Activated T-cell treated with anti-CD3 and anti-CD28 coated beads, Interleukin-2, amount 50 U/mL, for 1 hour (primary cell): ENCODE measurements around the gene TNFRSF13B.
"Not testable (repeated sequence)": the region's sequence is repeated elsewhere in the genome, so short reads cannot be mapped to it uniquely, and the experiment has no call there.

Source experiments
- DNase-seq: peaks from one replicate; pipeline ENCODE4 v3.0.0-alpha.2; 2020

Gene TNFRSF13B

GRCh38 chr17:16971458-16972338 lies at the start of gene TNFRSF13B:
Gene TNFRSF13B, minus strand, starts transcription at chr17:16972118. Its CDS starts 43 bp downstream, at chr17:16972075.
- DNase-seq: no peak

- no peak for DNase-seq
Observed at GRCh38 chr17:17021194-17021863, 49.4 kb upstream of the TNFRSF13B start.

GRCh38 chr17:17020821-17021193 lies 48.9 kb upstream of the TNFRSF13B start:
- DNase-seq: no peak

- no peak for DNase-seq
Observed at GRCh38 chr17:17019891-17020456, 48.1 kb upstream of the TNFRSF13B start.

GRCh38 chr17:17019430-17019762 lies 47.5 kb upstream of the TNFRSF13B start:
- no peak for DNase-seq

- DNase-seq: no peak
Observed at GRCh38 chr17:17018612-17019429, 46.9 kb upstream of the TNFRSF13B start.

- no peak for DNase-seq
Observed at GRCh38 chr17:17018021-17018441, 46.1 kb upstream of the TNFRSF13B start.

GRCh38 chr17:17017343-17018014 lies 45.6 kb upstream of the TNFRSF13B start:
- DNase-seq: no peak

GRCh38 chr17:17016199-17017197 lies 44.6 kb upstream of the TNFRSF13B start:
- DNase-seq: not testable (repeated sequence)

- DNase-seq: no peak
Observed at GRCh38 chr17:17015230-17015629, 43.3 kb upstream of the TNFRSF13B start.

- DNase-seq: not testable (repeated sequence)
Observed at GRCh38 chr17:17014748-17015124, 42.8 kb upstream of the TNFRSF13B start.

GRCh38 chr17:17013828-17014747 lies 42.2 kb upstream of the TNFRSF13B start:
- DNase-seq: not testable (repeated sequence)

- peak; percentile 4 for DNase-seq
Observed at GRCh38 chr17:17011043-17011907, 39.4 kb upstream of the TNFRSF13B start.

- not testable (repeated sequence) for DNase-seq
Observed at GRCh38 chr17:17010545-17011034, 38.7 kb upstream of the TNFRSF13B start.

GRCh38 chr17:17009972-17010371 lies 38.1 kb upstream of the TNFRSF13B start:
- DNase-seq: not testable (repeated sequence)

- not testable (repeated sequence) for DNase-seq
Observed at GRCh38 chr17:17008621-17009397, 36.9 kb upstream of the TNFRSF13B start.

GRCh38 chr17:17007891-17008290 lies 36.0 kb upstream of the TNFRSF13B start:
- not testable (repeated sequence) for DNase-seq
